HG03571 (cell line): ENCODE data around the gene KLHL4.
"Not testable (repeated sequence)": the region's sequence is repeated elsewhere in the genome, so short reads cannot be mapped to it uniquely, and the experiment has no call there.

Source experiments
- ATAC-seq: cut with Tn5 transposase; IDR thresholded peaks from one replicate; pipeline ENCODE4 v1.9.1; 2021; ENCODE audit not compliant: unreplicated experiment

KLHL4 gene, protein sequence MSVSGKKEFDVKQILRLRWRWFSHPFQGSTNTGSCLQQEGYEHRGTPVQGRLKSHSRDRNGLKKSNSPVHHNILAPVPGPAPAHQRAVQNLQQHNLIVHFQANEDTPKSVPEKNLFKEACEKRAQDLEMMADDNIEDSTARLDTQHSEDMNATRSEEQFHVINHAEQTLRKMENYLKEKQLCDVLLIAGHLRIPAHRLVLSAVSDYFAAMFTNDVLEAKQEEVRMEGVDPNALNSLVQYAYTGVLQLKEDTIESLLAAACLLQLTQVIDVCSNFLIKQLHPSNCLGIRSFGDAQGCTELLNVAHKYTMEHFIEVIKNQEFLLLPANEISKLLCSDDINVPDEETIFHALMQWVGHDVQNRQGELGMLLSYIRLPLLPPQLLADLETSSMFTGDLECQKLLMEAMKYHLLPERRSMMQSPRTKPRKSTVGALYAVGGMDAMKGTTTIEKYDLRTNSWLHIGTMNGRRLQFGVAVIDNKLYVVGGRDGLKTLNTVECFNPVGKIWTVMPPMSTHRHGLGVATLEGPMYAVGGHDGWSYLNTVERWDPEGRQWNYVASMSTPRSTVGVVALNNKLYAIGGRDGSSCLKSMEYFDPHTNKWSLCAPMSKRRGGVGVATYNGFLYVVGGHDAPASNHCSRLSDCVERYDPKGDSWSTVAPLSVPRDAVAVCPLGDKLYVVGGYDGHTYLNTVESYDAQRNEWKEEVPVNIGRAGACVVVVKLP

DNA sequence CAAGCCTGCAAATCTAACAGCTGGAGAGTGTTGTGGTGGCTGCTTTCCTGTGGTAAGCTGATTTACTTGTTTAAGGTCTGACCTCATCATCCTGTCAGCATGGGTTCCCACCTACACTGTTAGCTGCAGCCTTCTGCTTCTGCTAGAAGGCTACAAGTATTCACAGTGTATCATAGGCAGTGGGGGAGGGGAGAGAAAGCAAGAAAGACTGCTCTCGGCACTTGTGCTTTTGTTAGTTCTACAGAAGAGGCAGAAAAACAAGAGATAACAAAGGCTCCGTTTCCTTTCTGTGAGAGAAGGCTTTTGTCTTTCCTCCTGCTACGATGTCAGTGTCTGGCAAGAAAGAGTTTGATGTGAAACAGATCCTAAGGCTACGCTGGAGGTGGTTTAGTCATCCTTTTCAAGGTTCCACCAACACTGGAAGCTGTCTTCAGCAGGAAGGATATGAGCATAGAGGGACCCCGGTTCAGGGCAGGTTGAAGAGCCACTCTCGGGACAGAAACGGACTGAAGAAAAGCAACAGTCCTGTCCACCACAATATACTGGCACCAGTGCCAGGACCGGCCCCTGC is at the start of gene KLHL4:
Gene KLHL4 (plus strand): TSS at position 232 of the 571 bp plus-strand sequence. CDS start 92 bp downstream, at position 324.
- ATAC-seq = no peak

DNA sequence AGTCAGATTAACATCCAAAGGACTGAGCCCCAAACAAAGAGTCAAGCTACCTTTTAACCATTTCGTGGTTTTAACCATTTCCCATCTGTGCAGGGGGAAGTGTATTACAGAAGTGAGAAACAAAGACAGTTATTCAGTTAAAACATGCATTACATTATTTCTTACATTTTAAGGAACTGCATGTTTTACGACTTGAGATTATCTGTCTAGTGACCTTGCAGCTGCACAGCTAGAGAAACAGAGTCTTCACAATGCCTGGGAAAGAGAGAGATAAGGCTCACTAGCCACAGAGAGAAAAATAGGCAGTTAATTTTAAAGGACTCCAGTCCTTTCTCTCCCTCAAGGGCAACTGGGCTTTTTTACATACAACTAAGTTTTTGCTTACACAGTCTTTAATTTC is 48.7 kb upstream of the KLHL4 start:
- no peak for ATAC-seq

DNA sequence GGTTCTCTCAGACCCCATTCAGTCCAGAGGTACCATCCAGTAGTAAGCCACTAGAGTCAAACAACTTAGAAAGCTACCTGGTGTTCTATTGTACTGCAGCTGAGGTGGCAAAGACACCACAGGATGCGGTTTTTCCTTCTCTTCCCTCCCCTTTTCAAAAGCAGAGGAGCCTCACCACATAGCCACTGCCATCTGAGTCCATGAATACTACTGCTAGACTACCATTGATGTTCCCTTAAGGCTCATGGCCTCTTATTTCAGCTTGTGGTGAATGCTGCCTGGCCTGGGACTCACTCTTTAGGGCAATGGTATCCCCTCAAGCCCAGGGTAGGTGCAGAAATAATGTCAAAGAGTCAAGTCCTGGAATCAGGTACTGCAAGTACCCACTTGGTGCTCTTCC is 41.8 kb upstream of the KLHL4 start:
- no peak for ATAC-seq

DNA sequence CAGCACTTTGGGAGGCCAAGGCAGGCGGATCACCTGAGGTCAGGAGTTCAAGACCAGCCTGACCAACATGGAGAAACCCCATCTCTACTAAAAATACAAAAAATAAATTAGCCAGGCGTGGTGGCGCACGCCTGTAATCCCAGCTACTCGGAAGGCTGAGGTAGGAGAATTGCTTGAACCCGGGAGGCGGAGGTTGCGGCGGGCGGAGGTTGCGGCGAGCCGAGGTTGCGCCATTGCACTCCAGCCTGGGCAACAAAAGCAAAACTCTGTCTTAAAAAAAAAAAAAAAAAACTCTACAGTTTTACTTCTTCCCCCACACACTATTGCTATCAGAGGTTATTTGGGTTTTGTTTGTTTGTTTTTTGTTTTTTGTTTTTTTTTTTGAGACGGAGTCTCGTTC is 38.9 kb upstream of the KLHL4 start:
- ATAC-seq = not testable (repeated sequence)

DNA sequence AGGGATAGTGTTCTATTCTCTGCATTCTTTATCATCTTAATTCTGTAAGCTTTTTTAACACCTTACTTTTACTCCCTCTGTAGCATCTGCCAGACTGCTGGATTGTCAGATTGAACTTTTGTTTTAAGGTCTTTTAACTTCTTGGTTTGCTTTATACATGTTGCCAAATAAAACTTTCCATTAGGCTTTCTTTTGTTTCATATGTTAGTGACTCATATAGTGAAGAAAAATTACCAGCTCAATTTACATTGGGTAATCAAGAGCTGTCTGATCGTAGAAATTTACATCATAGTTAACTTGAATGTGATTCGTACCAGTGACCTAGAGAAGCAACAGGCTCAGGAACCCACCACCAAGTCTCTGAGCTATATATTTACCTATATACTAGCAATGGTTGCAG is 28.5 kb upstream of the KLHL4 start:
- no peak for ATAC-seq

DNA sequence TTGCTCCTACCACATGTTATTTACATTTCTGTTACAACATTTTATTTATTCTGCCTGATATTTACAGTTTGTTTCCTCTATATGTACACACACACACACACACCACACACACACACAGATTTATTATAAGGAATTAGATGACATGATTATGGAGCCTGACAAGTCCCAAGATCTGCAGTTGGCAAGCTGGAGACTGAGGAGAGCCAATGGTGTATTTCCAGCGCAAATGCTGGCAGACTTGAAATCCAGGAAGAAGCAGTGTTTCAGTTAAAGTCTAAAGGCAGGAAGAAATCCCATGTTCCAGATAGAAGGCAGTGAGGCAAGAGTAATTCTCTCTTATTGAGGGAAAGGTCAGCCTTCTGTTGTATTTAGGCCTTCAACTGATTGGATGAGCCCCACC is 1.8 kb upstream of the KLHL4 start:
- no peak for ATAC-seq

DNA sequence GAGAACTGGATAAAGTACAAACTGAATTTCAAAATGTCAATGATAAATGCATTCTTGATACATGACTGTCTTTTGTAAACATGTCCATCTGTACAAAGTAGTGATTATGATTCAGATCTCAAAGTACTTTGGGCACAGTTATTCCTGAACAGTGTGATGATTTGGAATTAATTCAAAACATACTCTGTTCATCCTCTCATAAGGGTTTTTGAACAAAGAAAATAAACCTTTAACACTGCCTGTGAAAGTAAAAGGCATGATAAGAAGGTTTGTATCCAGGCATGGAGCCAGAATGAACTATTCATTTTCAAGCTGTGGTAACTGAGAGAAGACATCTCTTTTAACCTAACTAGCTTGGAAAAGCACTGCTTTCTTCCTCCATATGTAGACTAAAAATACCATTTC is 883 bp upstream of the KLHL4 start:
- ATAC-seq = no peak

DNA sequence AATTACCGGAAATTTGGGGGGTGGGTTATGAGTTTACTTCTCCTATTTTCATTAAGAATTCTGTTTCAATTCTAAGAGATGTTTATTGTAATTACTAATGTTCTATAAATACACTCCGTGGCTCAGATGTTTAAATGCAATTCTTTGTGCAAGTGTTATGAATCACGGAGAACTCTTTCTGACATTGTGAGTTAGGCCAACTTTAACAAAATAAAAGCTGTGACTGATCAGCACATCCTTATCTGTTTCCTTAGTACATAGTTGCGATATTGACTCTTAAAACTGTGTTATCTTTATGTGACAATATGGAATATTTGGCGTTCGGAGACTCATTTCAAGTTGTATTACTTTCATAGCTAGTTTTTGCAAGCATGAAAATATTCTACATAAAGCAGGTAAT is 902 bp downstream of the KLHL4 start:
- no peak for ATAC-seq

DNA sequence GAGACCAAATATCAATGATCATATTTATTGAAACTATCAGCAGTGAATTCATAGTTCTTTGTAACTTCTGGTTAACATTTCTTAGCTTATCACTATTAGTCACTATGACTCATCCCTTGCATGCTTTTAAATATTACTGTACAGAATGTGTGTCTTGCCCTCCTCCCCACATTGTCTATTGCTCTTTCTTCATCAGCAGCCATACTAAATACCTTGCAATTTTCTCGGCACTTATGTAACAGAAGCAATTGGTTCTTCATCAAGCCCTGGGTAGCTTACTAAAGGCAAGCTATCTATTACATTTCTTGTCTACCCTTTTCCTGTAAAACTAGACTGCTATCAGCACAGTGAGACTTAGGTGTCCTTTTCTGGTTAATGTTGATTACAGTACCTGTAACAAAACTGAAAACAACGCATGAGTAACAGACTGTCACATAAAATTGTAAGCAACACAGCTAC is 8.2 kb downstream of the KLHL4 start:
- no peak for ATAC-seq

DNA sequence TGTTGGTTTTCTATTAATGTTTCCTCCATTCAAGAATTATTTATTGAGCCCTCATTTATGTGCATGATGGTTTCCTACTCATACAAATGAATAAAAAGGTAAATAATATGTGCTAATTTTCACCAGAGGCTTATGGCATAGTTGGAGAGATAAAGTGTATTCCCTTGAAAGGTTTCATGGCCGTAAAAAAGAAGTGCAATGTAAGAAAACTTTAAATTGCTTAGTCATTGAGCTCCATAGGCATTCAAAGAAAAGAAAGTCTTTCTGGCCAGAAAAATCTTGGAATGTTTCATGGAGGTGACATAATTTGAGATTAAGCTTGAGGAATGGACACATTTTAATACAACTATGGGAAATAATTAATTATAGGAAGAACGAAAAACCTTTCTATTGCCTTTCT is 8.7 kb downstream of the KLHL4 start:
- no peak for ATAC-seq

DNA sequence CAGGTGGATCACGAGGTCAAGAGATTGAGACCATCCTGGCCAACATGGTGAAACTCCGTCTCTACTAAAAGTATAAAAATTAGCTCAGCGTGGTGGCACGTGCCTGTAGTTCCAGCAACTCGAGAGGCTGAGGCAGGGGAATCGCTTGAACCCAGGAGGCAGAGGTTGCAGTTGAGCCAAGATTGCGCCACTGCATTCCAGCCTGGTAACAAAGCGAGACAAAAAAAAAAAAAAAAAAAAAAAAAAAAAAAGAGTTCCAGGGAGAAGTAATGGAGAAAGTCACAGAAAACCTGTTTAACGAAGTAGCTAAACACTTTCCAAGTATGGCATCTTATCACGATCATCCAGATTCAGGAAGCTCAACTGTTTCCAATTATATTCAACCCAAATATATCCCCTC is 10.9 kb downstream of the KLHL4 start:
- ATAC-seq = no peak

DNA sequence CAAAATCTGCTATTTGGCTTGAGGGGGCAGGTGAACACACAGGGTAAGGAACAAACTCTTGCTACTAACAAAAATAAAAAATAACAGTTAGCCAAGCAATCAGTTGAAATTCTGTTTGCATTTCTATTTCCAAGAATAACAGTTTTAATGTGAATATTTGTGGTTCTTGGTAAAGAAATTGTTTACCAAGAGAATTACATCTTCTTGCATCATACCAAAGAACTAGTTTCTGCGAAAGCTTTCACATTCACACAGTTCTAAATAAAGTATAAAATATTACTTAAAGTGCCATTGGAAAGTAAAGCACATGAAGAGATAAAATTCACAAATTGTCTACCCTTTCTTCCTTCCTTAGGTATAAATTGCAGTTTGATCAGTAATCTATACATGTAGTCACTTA is 54.4 kb downstream of the KLHL4 start:
- no peak for ATAC-seq

DNA sequence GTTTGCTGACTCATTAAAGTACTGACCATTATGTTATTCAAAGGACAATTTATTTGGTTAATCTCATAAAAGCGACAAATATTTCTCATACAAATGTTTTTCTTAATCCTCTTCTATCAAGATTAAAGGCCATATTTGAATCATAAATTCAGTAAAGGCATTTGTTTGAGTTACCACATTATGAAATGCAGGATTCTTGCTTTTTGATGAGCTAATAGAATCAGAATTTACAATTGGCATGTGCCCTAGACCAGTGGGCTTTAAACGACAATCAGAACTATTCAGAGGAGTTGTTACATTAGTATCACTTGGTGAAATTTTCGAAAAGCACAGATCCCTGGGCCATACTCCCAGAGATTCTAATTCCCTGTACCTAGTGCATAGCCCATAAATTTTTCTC is 55.3 kb downstream of the KLHL4 start:
- ATAC-seq = no peak

DNA sequence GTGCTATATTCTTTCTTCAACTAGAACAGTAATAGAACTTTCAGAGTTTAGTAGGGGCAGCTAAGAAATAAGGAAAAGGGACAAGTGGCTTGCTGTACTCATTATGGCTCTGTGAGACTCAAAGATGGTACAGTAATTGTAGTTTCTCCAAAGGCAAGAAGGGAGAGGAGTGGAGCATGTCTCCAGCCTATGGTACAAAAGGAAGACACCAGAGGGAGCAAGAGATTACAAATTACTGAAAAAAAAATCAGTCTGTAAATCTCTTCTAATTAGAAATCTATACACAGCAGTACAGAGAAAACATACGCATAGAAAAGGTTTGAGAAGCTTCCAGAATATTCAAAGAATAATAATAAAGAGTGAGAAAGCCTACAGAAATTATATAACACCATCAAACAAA is 61.4 kb downstream of the KLHL4 start:
- ATAC-seq = no peak

DNA sequence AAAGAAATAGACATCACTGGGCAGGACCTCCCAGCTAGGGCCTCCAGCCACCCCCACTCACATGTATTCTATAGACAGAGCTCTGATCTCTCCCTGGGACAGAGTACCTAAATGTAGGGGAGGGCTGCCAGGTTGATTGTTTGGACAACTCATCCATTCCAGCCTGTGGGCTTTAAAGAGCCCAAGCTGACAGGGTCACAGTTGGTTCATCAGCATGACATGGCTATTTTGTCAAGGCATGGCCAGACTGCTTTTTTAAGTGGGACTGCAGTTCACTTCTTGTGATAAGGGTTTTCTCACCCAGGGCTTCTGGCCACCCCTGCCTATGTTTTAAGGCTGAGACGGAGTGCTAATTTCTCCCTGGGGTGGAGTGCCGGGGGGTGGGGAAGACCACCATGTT is 63.3 kb downstream of the KLHL4 start:
- ATAC-seq = no peak

DNA sequence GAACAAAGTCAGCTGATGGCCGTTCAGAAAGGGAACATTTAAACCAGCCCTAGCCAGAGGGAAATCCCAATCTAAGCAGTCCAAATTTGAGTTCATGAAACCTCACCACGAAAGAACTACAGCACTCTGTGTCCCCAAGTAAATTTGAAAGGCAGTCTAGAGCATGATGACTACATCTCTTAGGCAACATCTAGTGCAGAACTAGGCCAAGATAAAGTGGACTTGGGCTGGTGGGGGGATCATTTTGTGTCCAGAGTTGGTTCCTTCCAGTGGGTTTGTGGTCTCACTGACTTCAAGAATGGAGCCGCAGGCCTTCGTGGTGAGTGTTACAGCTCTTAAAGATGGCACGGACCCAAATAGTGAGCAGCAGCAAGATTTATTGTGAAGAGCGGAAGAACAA is 64.9 kb downstream of the KLHL4 start:
- no peak for ATAC-seq

DNA sequence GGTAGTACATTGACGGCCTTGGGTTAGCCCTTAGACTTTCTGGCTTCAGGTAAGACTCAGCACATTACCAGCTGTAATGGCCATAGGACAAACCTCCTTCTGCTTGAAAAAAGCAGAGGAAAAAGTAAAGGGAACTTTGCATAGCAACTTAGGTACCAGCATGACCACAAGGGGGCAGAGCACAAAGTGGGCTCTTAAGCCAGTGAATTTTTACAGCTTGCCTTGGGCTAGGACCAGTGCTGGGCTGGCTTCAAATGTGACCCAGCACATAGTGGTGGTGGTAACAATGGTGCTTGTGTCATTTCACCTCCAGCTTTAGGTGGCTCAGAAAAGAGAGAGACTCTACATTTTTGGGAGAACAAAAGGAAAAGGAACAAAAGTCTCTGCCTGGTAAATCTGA is 66.1 kb downstream of the KLHL4 start:
- ATAC-seq = no peak

DNA sequence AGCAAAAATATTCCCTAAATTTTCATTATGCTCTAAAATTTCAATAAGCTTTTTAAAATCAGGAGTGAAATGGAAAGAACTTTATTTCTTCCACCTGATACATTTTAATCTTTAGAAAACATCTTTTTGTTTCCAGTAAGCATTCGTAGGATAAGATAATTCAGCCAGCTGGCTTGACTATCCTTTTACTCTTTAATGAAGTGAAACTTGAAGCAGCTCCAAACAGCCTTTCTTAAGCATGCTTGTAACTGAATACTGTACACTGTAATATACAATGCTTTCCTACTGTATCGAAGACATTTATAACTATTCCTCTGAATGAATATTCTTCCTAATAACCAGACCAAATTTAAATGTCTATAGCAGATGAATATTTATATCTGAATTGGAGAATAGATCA is 98.8 kb downstream of the KLHL4 start:
- ATAC-seq = no peak

DNA sequence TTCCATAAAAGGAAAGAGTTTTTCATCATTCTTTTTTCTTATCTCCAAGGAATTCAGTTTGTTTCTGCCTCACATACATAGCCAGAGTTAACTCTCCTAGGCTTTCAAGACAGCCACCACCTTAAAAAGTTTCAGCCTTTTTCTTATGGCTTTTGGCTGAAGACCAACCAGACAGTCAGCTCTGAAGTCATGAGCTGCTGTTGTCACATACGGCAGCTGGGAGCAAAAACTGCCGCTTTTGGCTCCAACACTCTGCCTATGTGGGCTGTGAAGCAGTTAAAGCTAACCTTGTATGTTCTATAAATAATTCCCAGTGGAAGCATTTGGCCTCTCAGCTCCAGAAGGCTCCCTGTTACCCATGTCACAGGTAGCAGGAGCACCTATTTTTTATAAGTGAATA is 104.1 kb downstream of the KLHL4 start:
- ATAC-seq = no peak

DNA sequence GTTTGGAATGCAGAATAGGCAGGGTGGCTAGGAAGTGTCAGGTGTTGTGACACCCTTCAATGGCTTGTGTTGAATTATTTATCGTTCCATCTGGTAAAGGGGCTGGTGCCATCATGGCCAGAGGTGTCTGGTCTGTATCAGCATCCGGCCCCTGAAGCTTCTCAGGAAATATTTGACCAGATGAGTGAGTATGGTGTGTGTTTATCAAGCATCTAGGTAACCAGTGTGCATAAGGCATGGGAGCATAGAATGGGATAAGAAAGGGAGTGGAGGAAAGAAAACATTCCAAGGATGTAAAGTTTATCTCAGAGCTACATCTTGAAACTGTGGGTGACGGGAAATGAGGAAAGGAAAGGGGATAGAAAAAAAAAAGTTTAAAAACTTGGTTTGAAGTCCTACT is 109.4 kb downstream of the KLHL4 start:
- ATAC-seq = no peak

DNA sequence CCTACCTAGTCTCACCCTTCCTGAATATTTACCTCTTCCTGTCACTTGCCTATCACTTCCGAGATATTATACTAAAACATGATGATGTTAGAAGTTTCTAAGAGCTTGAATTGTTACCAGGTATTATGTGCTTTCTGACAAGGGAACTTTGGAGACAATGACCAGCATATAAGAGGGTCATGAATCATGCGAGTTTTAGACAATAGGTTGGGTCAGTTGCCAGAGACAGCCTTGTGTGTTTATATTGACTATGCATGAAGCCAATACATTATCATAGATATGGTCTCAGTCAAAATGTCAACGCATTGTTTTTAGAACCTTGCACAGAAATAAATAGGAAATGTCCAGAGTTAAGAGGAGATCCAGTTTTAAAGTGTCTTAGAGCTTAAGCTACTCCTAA is 116.8 kb downstream of the KLHL4 start:
- no peak for ATAC-seq

DNA sequence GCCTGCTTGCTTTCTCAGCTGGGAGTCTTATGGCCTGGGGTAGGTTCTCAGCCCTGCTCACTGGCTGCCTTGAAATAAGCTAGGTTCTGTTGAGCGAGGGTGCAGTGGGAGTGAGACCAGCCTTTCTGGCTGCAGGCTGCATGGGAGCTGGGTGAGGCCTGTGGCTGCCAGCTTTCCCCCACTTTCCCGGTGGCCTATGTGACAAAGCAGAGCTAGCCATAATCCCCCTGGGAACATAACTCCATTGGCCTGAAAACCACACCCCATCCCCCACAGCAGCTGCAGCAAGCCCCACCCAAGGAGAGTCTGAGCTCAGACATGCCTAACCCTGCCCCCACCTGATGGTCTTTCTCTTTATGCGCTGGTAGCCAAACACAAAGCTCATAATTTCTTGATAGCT is 118.9 kb downstream of the KLHL4 start:
- no peak for ATAC-seq
